Lower lobe of right lung (tissue), 2 donors: Measurements from ENCODE around the gene COQ8A. TPM values are rescaled to one million over a fixed set of nuclear protein-coding genes. Genes with fewer than 3 reads are reported as not detected.

Source experiments
- ATAC-seq, 2 donors: fragments of 200-7000 bp; cut with Tn5 transposase; one replicate each; pipeline ENCODE4 v1.9.1; 2020 to 2022; ENCODE audit warnings: mild to moderate bottlenecking in 2 of 2, moderate library complexity in 2 of 2
- DNase-seq: peaks from one replicate; pipeline ENCODE4 v3.0.0-alpha.2; 2020
- H3K27ac ChIP-seq: fragments of 200-600 bp; one replicate; pipeline ENCODE4 v1.8.0; 2022
- H3K27me3 ChIP-seq: fragments of 200-600 bp; one replicate; pipeline ENCODE4 v1.8.0; 2022; ENCODE audit warnings: low read depth
- H3K36me3 ChIP-seq: fragments of 200-600 bp; one replicate; pipeline ENCODE4 v1.8.0; 2022; ENCODE audit warnings: mild to moderate bottlenecking
- H3K4me1 ChIP-seq: fragments of 200-600 bp; one replicate; pipeline ENCODE4 v1.8.0; 2022
- H3K4me3 ChIP-seq: fragments of 200-600 bp; one replicate; pipeline ENCODE4 v1.8.0; 2022; ENCODE audit warnings: mild to moderate bottlenecking
- H3K9me3 ChIP-seq: fragments of 200-600 bp; one replicate; pipeline ENCODE4 v1.8.0; 2022
- intact Hi-C: fragments of 100-400 bp; cut with DNase I; formaldehyde crosslinking; loops from one replicate; pipeline ENCODE4 v1.11.0; 2022
- total RNA-seq: library from RNA; stranded (reverse); fragmentation: NEBNext Ultra II Directional; extraction: Animal tissue kit (Norgen Biotek cat#: 25700); gene quantifications from one replicate; pipeline ENCODE4 v1.2.1, GENCODE V29; 2021
- TF ChIP-seq, protein P1 (sequence below): fragments of 200-600 bp; IDR thresholded peaks from one replicate; pipeline ENCODE4 v1.8.0; 2022; ENCODE audit warnings: antibody characterized with exemption, mild to moderate bottlenecking
- donor health status: DM: no; HTN: yes; CAD: no; lungs with severe emphysema.

The COQ8A gene
- total RNA-seq, 1 donor from 2014 or later = 45.0 TPM

- H3K36me3 ChIP-seq = no peaks in the 10 kb centered on the region
- intact Hi-C loops = no loop called here
- H3K27ac ChIP-seq = no peak overlapping the region
- no peak for DNase-seq
- TF ChIP-seq, protein P1, sequence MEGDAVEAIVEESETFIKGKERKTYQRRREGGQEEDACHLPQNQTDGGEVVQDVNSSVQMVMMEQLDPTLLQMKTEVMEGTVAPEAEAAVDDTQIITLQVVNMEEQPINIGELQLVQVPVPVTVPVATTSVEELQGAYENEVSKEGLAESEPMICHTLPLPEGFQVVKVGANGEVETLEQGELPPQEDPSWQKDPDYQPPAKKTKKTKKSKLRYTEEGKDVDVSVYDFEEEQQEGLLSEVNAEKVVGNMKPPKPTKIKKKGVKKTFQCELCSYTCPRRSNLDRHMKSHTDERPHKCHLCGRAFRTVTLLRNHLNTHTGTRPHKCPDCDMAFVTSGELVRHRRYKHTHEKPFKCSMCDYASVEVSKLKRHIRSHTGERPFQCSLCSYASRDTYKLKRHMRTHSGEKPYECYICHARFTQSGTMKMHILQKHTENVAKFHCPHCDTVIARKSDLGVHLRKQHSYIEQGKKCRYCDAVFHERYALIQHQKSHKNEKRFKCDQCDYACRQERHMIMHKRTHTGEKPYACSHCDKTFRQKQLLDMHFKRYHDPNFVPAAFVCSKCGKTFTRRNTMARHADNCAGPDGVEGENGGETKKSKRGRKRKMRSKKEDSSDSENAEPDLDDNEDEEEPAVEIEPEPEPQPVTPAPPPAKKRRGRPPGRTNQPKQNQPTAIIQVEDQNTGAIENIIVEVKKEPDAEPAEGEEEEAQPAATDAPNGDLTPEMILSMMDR = no peak
- H3K4me1 ChIP-seq = peaks cover 52% of the 10 kb centered on the region
- H3K9me3 ChIP-seq = no peaks in the 10 kb centered on the region
- no peak overlapping the region for H3K4me3 ChIP-seq
- H3K27me3 ChIP-seq = no peaks in the 10 kb centered on the region
- no peak for ATAC-seq
These were observed 2.3 kb downstream of the COQ8A start for GRCh38 chr1:226942392-226942791.

DNA sequence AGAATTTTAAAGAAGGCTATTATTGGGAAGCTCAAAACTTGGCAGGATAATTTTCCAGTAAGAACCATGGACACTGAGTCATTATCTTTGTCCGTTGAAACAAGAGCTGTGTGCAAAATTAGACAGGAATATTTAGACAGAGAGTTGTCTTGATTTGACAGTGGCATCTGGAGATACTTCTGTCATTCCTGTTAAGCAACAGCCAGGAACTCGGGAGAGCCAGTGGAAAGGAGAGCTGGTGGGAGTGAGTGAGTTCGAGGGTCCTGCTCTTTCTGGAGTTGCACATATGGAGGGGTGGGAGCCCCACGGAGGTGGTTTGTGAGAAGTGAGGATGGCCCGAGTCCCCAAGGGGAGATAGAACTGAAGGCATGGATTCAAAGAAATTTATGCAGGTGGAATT, 3.1 kb downstream of the COQ8A start:
- Histone ChIP-seq H3K27ac (no peak overlapping the region), H3K4me1 (peaks cover 48% of the 10 kb centered on the region), H3K27me3 (no peaks in the 10 kb centered on the region), H3K4me3 (no peak overlapping the region), H3K36me3 (no peaks in the 10 kb centered on the region), H3K9me3 (peaks cover 3% of the 10 kb centered on the region)
- ATAC-seq = no peak
- DNase-seq = no peak
- intact Hi-C loops = no loop called here
- TF ChIP-seq, protein P1 = no peak

GRCh38 chr1:226943927-226944326, 3.8 kb downstream of the COQ8A start:
- H3K27ac ChIP-seq = no peak overlapping the region
- H3K4me1 ChIP-seq = peaks cover 40% of the 10 kb centered on the region
- no peak overlapping the region for H3K4me3 ChIP-seq
- no peak for DNase-seq
- intact Hi-C loops = no loop called here
- peaks cover 3% of the 10 kb centered on the region for H3K9me3 ChIP-seq
- TF ChIP-seq, protein P1 = no peak
- no peaks in the 10 kb centered on the region for H3K27me3 ChIP-seq
- H3K36me3 ChIP-seq = no peaks in the 10 kb centered on the region
- no peak for ATAC-seq

- peak overlapping the region; percentile 61 for H3K27ac ChIP-seq
- peaks cover 3% of the 10 kb centered on the region for H3K9me3 ChIP-seq
- intact Hi-C loops = no loop called here
- H3K27me3 ChIP-seq = no peaks in the 10 kb centered on the region
- TF ChIP-seq, protein P1 = no peak
- peak; percentile 67 to 79 for ATAC-seq
- H3K4me3 ChIP-seq = no peak overlapping the region
- peaks cover 39% of the 10 kb centered on the region for H3K4me1 ChIP-seq
- H3K36me3 ChIP-seq = no peaks in the 10 kb centered on the region
- peak; percentile 63 for DNase-seq
These were observed 5.2 kb downstream of the COQ8A start for GRCh38 chr1:226945106-226945857.

DNA sequence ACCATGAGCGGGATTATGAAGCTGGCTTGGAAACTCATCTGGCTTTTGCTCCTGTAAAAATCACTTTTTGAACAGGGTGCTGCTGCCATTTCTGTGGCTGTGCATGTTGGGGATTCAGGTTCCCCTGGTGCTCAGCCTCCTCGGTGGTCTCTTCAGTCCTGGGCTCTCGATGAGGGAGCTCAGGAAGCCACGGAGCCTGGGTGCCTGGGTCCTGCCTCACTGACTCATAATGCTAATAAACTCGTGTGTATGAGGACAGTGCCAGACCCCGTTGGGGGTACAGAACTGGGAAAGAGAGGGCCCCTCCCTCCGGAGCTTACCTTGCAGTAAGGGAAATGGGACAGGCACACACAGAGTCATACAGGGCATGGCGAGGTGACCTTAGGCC, 5.8 kb downstream of the COQ8A start:
- intact Hi-C loops = no loop called here
- Histone ChIP-seq H3K36me3 (no peaks in the 10 kb centered on the region), H3K4me1 (peaks cover 37% of the 10 kb centered on the region), H3K27me3 (no peaks in the 10 kb centered on the region), H3K9me3 (peaks cover 3% of the 10 kb centered on the region), H3K4me3 (no peak overlapping the region), H3K27ac (peak overlapping the region; percentile 61)
- DNase-seq (no peak), ATAC-seq (no peak)
- TF ChIP-seq, protein P1 = no peak
